ENCODE data around the gene DCC. TPM values are rescaled to one million over a fixed set of nuclear protein-coding genes. Genes with fewer than 3 reads are reported as not detected.

DCC gene
- total and polyA plus RNA-seq, 2 experiments from 2014 or later = not detected

DNA sequence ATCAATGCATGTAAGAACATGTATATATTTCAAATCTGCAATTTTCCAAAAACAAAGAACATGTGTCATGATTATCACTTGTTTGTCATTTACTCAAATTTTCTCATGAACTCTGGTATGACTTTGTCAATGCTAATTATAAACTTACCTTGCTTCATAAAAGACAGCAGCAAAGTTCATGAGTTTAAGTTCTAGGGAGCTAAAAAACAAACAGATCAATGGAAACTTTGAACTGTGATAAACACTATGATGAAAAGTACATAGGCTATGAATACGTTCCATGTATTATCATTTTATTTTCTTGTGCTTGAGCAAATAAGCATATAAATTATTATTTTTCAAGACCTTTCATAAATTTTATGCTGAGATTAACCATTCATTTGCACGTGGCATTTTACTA, 943.7 kb downstream of the DCC start:
- Histone ChIP-seq H3K4me3 (no peak overlapping the region), H3K9me3 (ENCODE audit: low read depth) (no peaks in the 10 kb centered on the region), H3K4me2 (ENCODE audit: unreplicated experiment) (no peak overlapping the region), H3K9ac (no peak overlapping the region), H3F3A (ENCODE audit: insufficient read depth) (no peaks in the 10 kb centered on the region), H3K36me3 (ENCODE audit: low read depth) (no peaks in the 10 kb centered on the region), H3K9me2 (ENCODE audit: insufficient read depth) (no peaks in the 10 kb centered on the region), H3K27ac (no peak overlapping the region), H2AFZ (no peak overlapping the region), H3K4me1 (ENCODE audit: insufficient read depth) (no peaks in the 10 kb centered on the region), H4K20me1 (ENCODE audit: insufficient read depth) (no peaks in the 10 kb centered on the region), H3K79me2 (ENCODE audit: insufficient read depth) (no peaks in the 10 kb centered on the region), H3K27me3 (replicated peaks; ENCODE audit: insufficient read depth) (no peaks in the 10 kb centered on the region)
- in situ Hi-C loops (cut with MboI) = no loop called here
- no peak for DNase-seq
- no peak for TF ChIP-seq EZH2phosphoT487 (IDR thresholded peaks at IDR 0.05; ENCODE audit: insufficient read depth, low read depth)
- TF ChIP-seq EZH2 (IDR thresholded peaks at IDR 0.05; ENCODE audit: insufficient read depth, poor library complexity, severe bottlenecking) = no peak
- 7% methylated on average over 2 of the region's 2 CpGs for WGBS, 2 experiments (ENCODE audit: low coverage in 1 of 2, low lambda C conversion rate in 2 of 2, missing lambda C conversion rate in 2 of 2)

DNA sequence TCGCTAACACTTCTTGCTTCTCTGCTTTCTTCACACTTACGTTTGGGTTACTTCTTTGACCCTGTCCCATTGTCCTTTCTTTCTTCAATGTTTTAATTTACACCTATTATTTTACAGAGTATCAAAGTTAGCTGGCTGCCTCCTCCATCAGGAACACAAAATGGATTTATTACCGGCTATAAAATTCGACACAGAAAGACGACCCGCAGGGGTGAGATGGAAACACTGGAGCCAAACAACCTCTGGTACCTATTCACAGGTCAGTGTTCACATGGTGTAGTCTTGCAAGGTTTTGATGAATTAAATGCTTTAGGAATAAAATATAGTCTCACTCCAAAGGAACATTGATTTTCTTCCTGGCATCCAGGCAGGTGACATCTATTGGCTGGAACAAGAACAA, 965.5 kb downstream of the DCC start:
- no peak for DNase-seq
- no peaks in the 10 kb centered on the region for H3K4me1 ChIP-seq (ENCODE audit: insufficient read depth)
- H3K4me3 ChIP-seq = no peak overlapping the region
- TF ChIP-seq EZH2 (IDR thresholded peaks at IDR 0.05; ENCODE audit: insufficient read depth, poor library complexity, severe bottlenecking) (no peak), EZH2phosphoT487 (IDR thresholded peaks at IDR 0.05; ENCODE audit: insufficient read depth, low read depth) (no peak)
- H3K9me2 ChIP-seq (ENCODE audit: insufficient read depth) = no peaks in the 10 kb centered on the region
- WGBS, 2 experiments (ENCODE audit: low coverage in 1 of 2, low lambda C conversion rate in 2 of 2, missing lambda C conversion rate in 2 of 2) = 23 to 34% methylated on average over 6 of the region's 6 CpGs
- no peaks in the 10 kb centered on the region for H3F3A ChIP-seq (ENCODE audit: insufficient read depth)
- in situ Hi-C loops (cut with MboI) = no loop called here
- H3K27ac ChIP-seq = no peak overlapping the region
- no peak overlapping the region for H3K9ac ChIP-seq
- H3K27me3 ChIP-seq (replicated peaks; ENCODE audit: insufficient read depth) = no peaks in the 10 kb centered on the region
- H2AFZ ChIP-seq = no peak overlapping the region
- H3K9me3 ChIP-seq (ENCODE audit: low read depth) = peaks cover 3% of the 10 kb centered on the region
- no peaks in the 10 kb centered on the region for H3K36me3 ChIP-seq (ENCODE audit: low read depth)
- no peaks in the 10 kb centered on the region for H4K20me1 ChIP-seq (ENCODE audit: insufficient read depth)
- no peaks in the 10 kb centered on the region for H3K79me2 ChIP-seq (ENCODE audit: insufficient read depth)
- H3K4me2 ChIP-seq (ENCODE audit: unreplicated experiment) = no peak overlapping the region

DNA sequence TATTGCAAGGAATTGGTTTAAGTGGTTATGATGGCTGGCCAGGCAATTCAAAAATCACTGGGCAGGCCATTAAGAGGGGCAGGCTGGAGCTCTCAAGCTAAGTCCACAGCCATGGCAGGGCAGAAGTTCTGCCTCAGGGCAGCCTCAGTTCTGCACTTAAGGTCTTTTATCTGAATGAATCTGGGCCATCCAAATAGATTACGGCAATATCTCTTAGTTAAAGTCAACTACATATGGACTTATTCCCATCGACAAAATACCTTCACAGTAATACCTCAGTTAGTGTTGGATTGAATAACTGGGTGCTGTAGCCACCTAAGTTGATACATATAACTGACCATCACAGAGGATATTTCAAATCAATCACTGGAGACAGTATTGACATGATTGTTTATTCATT, 979.6 kb downstream of the DCC start:
- no peak for TF ChIP-seq EZH2 (IDR thresholded peaks at IDR 0.05; ENCODE audit: insufficient read depth, poor library complexity, severe bottlenecking)
- no peak for TF ChIP-seq EZH2phosphoT487 (IDR thresholded peaks at IDR 0.05; ENCODE audit: insufficient read depth, low read depth)
- no peak overlapping the region for H2AFZ ChIP-seq

DNA sequence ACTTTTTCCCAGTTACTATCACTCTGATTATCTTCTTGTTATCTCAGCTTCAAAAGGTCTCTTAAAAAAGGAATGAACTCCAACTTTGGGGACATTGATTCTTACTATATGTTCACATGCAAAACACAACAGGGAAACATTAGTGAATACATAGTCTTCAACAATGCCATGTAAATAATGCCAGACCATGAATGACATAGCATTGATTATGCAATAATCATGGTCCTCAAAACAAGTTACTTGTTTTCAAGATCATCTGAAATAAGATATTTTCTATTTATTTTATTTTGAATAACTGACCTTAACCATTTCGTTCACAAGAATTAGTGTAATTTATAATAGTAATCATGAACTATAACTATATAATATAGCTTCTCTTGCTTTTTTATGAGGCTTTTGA, 982.2 kb downstream of the DCC start:
- no peak overlapping the region for H3K27ac ChIP-seq
- H3K27me3 ChIP-seq (replicated peaks; ENCODE audit: insufficient read depth) = no peaks in the 10 kb centered on the region
- DNase-seq = no peak
- H3K4me2 ChIP-seq (ENCODE audit: unreplicated experiment) = no peak overlapping the region
- 4 to 5% methylated on average over 1 of the region's 1 CpG for WGBS, 2 experiments (ENCODE audit: low coverage in 1 of 2, low lambda C conversion rate in 2 of 2, missing lambda C conversion rate in 2 of 2)
- no peaks in the 10 kb centered on the region for H4K20me1 ChIP-seq (ENCODE audit: insufficient read depth)
- H3K4me3 ChIP-seq = no peak overlapping the region
- H3K9me3 ChIP-seq (ENCODE audit: low read depth) = no peaks in the 10 kb centered on the region
- no peaks in the 10 kb centered on the region for H3K79me2 ChIP-seq (ENCODE audit: insufficient read depth)
- H3K9ac ChIP-seq = no peak overlapping the region
- H3K36me3 ChIP-seq (ENCODE audit: low read depth) = no peaks in the 10 kb centered on the region
- no peak overlapping the region for H2AFZ ChIP-seq
- no peaks in the 10 kb centered on the region for H3K9me2 ChIP-seq (ENCODE audit: insufficient read depth)
- in situ Hi-C loops (cut with MboI) = no loop called here
- no peaks in the 10 kb centered on the region for H3F3A ChIP-seq (ENCODE audit: insufficient read depth)
- H3K4me1 ChIP-seq (ENCODE audit: insufficient read depth) = no peaks in the 10 kb centered on the region
- no peak for TF ChIP-seq EZH2phosphoT487 (IDR thresholded peaks at IDR 0.05; ENCODE audit: insufficient read depth, low read depth)
- TF ChIP-seq EZH2 (IDR thresholded peaks at IDR 0.05; ENCODE audit: insufficient read depth, poor library complexity, severe bottlenecking) = no peak

More for the DNA sequence above, 979.6 kb downstream of the DCC start:
- Histone ChIP-seq H3K36me3 (ENCODE audit: low read depth) (no peaks in the 10 kb centered on the region), H3K9me2 (ENCODE audit: insufficient read depth) (no peaks in the 10 kb centered on the region), H3K27ac (no peak overlapping the region), H3K27me3 (replicated peaks; ENCODE audit: insufficient read depth) (no peaks in the 10 kb centered on the region), H3K9me3 (ENCODE audit: low read depth) (no peaks in the 10 kb centered on the region), H3F3A (ENCODE audit: insufficient read depth) (no peaks in the 10 kb centered on the region), H3K79me2 (ENCODE audit: insufficient read depth) (no peaks in the 10 kb centered on the region), H3K9ac (no peak overlapping the region), H3K4me1 (ENCODE audit: insufficient read depth) (no peaks in the 10 kb centered on the region), H3K4me3 (no peak overlapping the region), H3K4me2 (ENCODE audit: unreplicated experiment) (no peak overlapping the region), H4K20me1 (ENCODE audit: insufficient read depth) (no peaks in the 10 kb centered on the region)
- DNase-seq = no peak
- 46 to 64% methylated on average over 2 of the region's 2 CpGs for WGBS, 2 experiments (ENCODE audit: low coverage in 1 of 2, low lambda C conversion rate in 2 of 2, missing lambda C conversion rate in 2 of 2)
- in situ Hi-C loops (cut with MboI) = no loop called here

DNA sequence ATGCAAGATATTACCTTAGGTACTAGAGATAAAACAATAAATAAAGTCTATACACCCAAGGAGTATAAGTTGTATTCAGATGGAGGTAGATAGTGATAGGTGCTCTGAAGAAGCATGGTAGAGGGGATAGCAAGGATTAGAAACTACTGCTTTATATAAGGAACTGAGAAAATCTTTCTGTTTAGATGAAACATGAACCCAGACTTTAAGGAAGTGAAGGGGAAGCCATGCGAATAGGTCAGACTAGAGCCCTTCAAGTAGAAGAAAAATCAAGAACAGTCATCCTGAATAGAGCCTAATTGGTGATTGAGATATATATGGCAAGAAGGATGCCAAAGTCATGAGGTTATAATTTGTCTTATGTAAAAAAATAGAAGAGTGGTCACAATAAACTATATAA, 984.4 kb downstream of the DCC start:
- no peak overlapping the region for H3K27ac ChIP-seq
- no peaks in the 10 kb centered on the region for H3F3A ChIP-seq (ENCODE audit: insufficient read depth)
- no peak for DNase-seq
- H3K4me1 ChIP-seq (ENCODE audit: insufficient read depth) = no peaks in the 10 kb centered on the region
- H2AFZ ChIP-seq = no peak overlapping the region
- 16% methylated on average over 1 of the region's 1 CpG for WGBS, 2 experiments (ENCODE audit: low coverage in 1 of 2, low lambda C conversion rate in 2 of 2, missing lambda C conversion rate in 2 of 2)
- H3K79me2 ChIP-seq (ENCODE audit: insufficient read depth) = no peaks in the 10 kb centered on the region
- H3K27me3 ChIP-seq (replicated peaks; ENCODE audit: insufficient read depth) = no peaks in the 10 kb centered on the region
- in situ Hi-C loops (cut with MboI) = no loop called here
- H4K20me1 ChIP-seq (ENCODE audit: insufficient read depth) = no peaks in the 10 kb centered on the region
- H3K9me3 ChIP-seq (ENCODE audit: low read depth) = no peaks in the 10 kb centered on the region
- no peak overlapping the region for H3K4me3 ChIP-seq
- H3K9me2 ChIP-seq (ENCODE audit: insufficient read depth) = no peaks in the 10 kb centered on the region
- no peak overlapping the region for H3K9ac ChIP-seq
- H3K36me3 ChIP-seq (ENCODE audit: low read depth) = no peaks in the 10 kb centered on the region
- H3K4me2 ChIP-seq (ENCODE audit: unreplicated experiment) = no peak overlapping the region
- TF ChIP-seq EZH2phosphoT487 (IDR thresholded peaks at IDR 0.05; ENCODE audit: insufficient read depth, low read depth) = no peak
- no peak for TF ChIP-seq EZH2 (IDR thresholded peaks at IDR 0.05; ENCODE audit: insufficient read depth, poor library complexity, severe bottlenecking)
